HG03175 (cell line): ENCODE measurements around the gene AMH.

Source experiments
- ATAC-seq: cut with Tn5 transposase; IDR thresholded peaks from one replicate; pipeline ENCODE4 v1.9.1; 2021; ENCODE audit warnings: mild to moderate bottlenecking, moderate library complexity; ENCODE audit not compliant: unreplicated experiment

Gene AMH

GRCh38 chr19:2282862-2283237, 33.7 kb downstream of the AMH start:
- no peak for ATAC-seq

GRCh38 chr19:2283835-2284507, 34.8 kb downstream of the AMH start:
- no peak for ATAC-seq

GRCh38 chr19:2286402-2287140, 37.4 kb downstream of the AMH start:
- no peak for ATAC-seq

- ATAC-seq: no peak
These were observed 38.6 kb downstream of the AMH start for GRCh38 chr19:2287585-2288337.

- no peak for ATAC-seq
These were observed 39.3 kb downstream of the AMH start for GRCh38 chr19:2288338-2288817.

GRCh38 chr19:2288818-2289713, 39.9 kb downstream of the AMH start:
- no peak for ATAC-seq

- no peak for ATAC-seq
These were observed 40.8 kb downstream of the AMH start for GRCh38 chr19:2289714-2290435.

- ATAC-seq: no peak
These were observed 41.5 kb downstream of the AMH start for GRCh38 chr19:2290441-2291184.

- ATAC-seq: no peak
These were observed 42.1 kb downstream of the AMH start for GRCh38 chr19:2291185-2291751.

- no peak for ATAC-seq
These were observed 45.7 kb downstream of the AMH start for GRCh38 chr19:2294687-2295335.

- ATAC-seq: no peak
These were observed 47.0 kb downstream of the AMH start for GRCh38 chr19:2296141-2296540.

- no peak for ATAC-seq
These were observed 51.4 kb downstream of the AMH start for GRCh38 chr19:2300533-2300932.
